Kidney epithelial cell (primary cell): ENCODE data around the gene NR3C1. TPM values are rescaled to one million over a fixed set of nuclear protein-coding genes. Genes with fewer than 3 reads are reported as not detected.

Experiments
- DNase-seq: peaks from one replicate; pipeline ENCODE4 v3.0.0-alpha.2; 2010; ENCODE audit warnings: low read depth
- H3K27me3 ChIP-seq: 2 replicates; pipeline ENCODE4 v1.6.0; 2011; ENCODE audit warnings: low read length; ENCODE audit not compliant: control insufficient read depth, insufficient read depth
- H3K36me3 ChIP-seq: 2 replicates; pipeline ENCODE4 v1.5.1; 2011; ENCODE audit warnings: low read length; ENCODE audit not compliant: control insufficient read depth, insufficient read depth
- H3K4me3 ChIP-seq: 2 replicates; pipeline ENCODE4 v1.5.1; 2011; ENCODE audit warnings: low read depth, mild to moderate bottlenecking, control low read depth, low read length
- CTCF ChIP-seq: IDR thresholded peaks from 2 replicates; pipeline ENCODE4 v1.5.1; 2011; ENCODE audit warnings: mild to moderate bottlenecking, moderate library complexity, low read length, control low read depth, inconsistent platforms; ENCODE audit not compliant: insufficient read depth, poor library complexity, severe bottlenecking
- total RNA-seq: library from RNA; depleted of rRNA; stranded (reverse); fragments of >200 nt; gene quantifications from 2 replicates; pipeline ENCODE4 v1.2.3, GENCODE V29; 2015

The NR3C1 gene
- total RNA-seq, 1 donor from 2014 or later: 18.3 TPM

GRCh38 chr5:143341807-143342570 is 61.5 kb downstream of the NR3C1 start:
- H3K36me3 ChIP-seq: no peaks in the 10 kb centered on the region
- TF ChIP-seq CTCF: no peak
- no peak overlapping the region for H3K4me3 ChIP-seq
- peak; percentile 7 for DNase-seq
- no peaks in the 10 kb centered on the region for H3K27me3 ChIP-seq

- no peaks in the 10 kb centered on the region for H3K27me3 ChIP-seq
- no peak for TF ChIP-seq CTCF
- H3K36me3 ChIP-seq: no peaks in the 10 kb centered on the region
- H3K4me3 ChIP-seq: no peak overlapping the region
- no peak for DNase-seq
Measured at GRCh38 chr5:143340891-143341685, 62.4 kb downstream of the NR3C1 start.

GRCh38 chr5:143338658-143339366 is 64.7 kb downstream of the NR3C1 start:
- no peak for DNase-seq
- Histone ChIP-seq H3K36me3 (no peaks in the 10 kb centered on the region), H3K27me3 (no peaks in the 10 kb centered on the region), H3K4me3 (no peak overlapping the region)
- TF ChIP-seq CTCF: no peak

GRCh38 chr5:143337946-143338345 is 65.5 kb downstream of the NR3C1 start:
- no peaks in the 10 kb centered on the region for H3K36me3 ChIP-seq
- DNase-seq: no peak
- no peaks in the 10 kb centered on the region for H3K27me3 ChIP-seq
- TF ChIP-seq CTCF: no peak
- no peak overlapping the region for H3K4me3 ChIP-seq

- H3K4me3 ChIP-seq: no peak overlapping the region
- TF ChIP-seq CTCF: no peak
- H3K36me3 ChIP-seq: no peaks in the 10 kb centered on the region
- no peak for DNase-seq
- H3K27me3 ChIP-seq: no peaks in the 10 kb centered on the region
Measured at GRCh38 chr5:143336485-143336884, 67.0 kb downstream of the NR3C1 start.
